Astrocyte (in vitro differentiated cells and primary cell): ENCODE data around the gene PPFIBP1.

Experiments
- CTCF ChIP-seq: IDR thresholded peaks from 2 replicates; pipeline ENCODE4 v1.5.1; 2011; ENCODE audit warnings: low read depth, mild to moderate bottlenecking, inconsistent platforms, low read length, moderate library complexity; ENCODE audit not compliant: insufficient read depth
- EZH2 ChIP-seq: IDR thresholded peaks from 2 replicates; pipeline ENCODE4 v1.6.1; 2012; ENCODE audit warnings: mild to moderate bottlenecking, low read length, inconsistent platforms; ENCODE audit not compliant: insufficient read depth

- no peak for TF ChIP-seq EZH2
- no peak for TF ChIP-seq CTCF
Observed at GRCh38 chr12:27531896-27532295, 7.9 kb downstream of the PPFIBP1 start.
